Neural cell (in vitro differentiated cells): Measurements from ENCODE around the gene STXBP4. TPM values are rescaled to one million over a fixed set of nuclear protein-coding genes. Genes with fewer than 3 reads are reported as not detected.

Experiments used
- H2AFZ ChIP-seq: fragments of 200-600, 300-800 bp; sonication (generic), shearing (Covaris generic); 2 replicates; pipeline ENCODE4 v1.6.0; 2014; ENCODE audit warnings: low read depth, mild to moderate bottlenecking, antibody characterized with exemption, low read length, moderate library complexity
- H3F3A ChIP-seq: fragments of 200-600 bp; shearing (Covaris generic); 2 replicates; pipeline ENCODE4 v1.6.1; 2016; ENCODE audit warnings: mild to moderate bottlenecking, moderate library complexity, mixed read lengths, antibody characterized with exemption, low read length; ENCODE audit not compliant: insufficient read depth, poor library complexity, severe bottlenecking
- H3K27ac ChIP-seq: fragments of 200-600, 300-800 bp; sonication (generic), shearing (Covaris generic); 2 replicates; pipeline ENCODE4 v1.5.1; 2014; ENCODE audit warnings: mild to moderate bottlenecking, low read length, moderate library complexity
- H3K27me3 ChIP-seq: fragments of 300-800, 200-600 bp; sonication (generic), shearing (Covaris generic); 2 replicates; pipeline ENCODE4 v1.6.0; 2014; ENCODE audit warnings: mild to moderate bottlenecking, low read depth, low read length, moderate library complexity; ENCODE audit not compliant: insufficient read depth
- H3K36me3 ChIP-seq: fragments of 300-800, 200-600 bp; sonication (generic), shearing (Covaris generic); 2 replicates; pipeline ENCODE4 v1.5.1; 2014; ENCODE audit warnings: mild to moderate bottlenecking, antibody characterized with exemption, low read length, moderate library complexity; ENCODE audit not compliant: insufficient read depth
- H3K4me2 ChIP-seq: fragments of 300-800, 200-600 bp; sonication (generic), shearing (Covaris generic); 2 replicates; pipeline ENCODE4 v1.6.0; 2014; ENCODE audit warnings: mild to moderate bottlenecking, low read length
- H3K4me3 ChIP-seq: fragments of 300-800, 200-600 bp; sonication (generic), shearing (Covaris generic); 2 replicates; pipeline ENCODE4 v1.5.1; 2014; ENCODE audit warnings: mild to moderate bottlenecking, low read length, moderate library complexity
- H3K79me2 ChIP-seq: fragments of 200-600 bp; shearing (Covaris generic); replicated peaks from 2 replicates; pipeline ENCODE4 v1.6.0; 2014; ENCODE audit warnings: mild to moderate bottlenecking, low read length, moderate library complexity; ENCODE audit not compliant: insufficient read depth
- H3K9ac ChIP-seq: fragments of 300-800, 200-600 bp; sonication (generic), shearing (Covaris generic); 2 replicates; pipeline ENCODE4 v1.6.1; 2016; ENCODE audit warnings: mild to moderate bottlenecking, low read length, mixed read lengths
- H3K9me2 ChIP-seq: fragments of 200-600 bp; shearing (Covaris generic); 2 replicates; pipeline ENCODE4 v1.6.1; 2016; ENCODE audit warnings: mild to moderate bottlenecking, low read length, mixed read lengths; ENCODE audit not compliant: insufficient read depth
- H3K9me3 ChIP-seq: fragments of 200-600, 300-800 bp; sonication (generic), shearing (Covaris generic); 2 replicates; pipeline ENCODE4 v1.6.1; 2016; ENCODE audit warnings: mild to moderate bottlenecking, mixed run types, low read length, moderate library complexity, mixed read lengths
- H4K20me1 ChIP-seq: fragments of 200-600 bp; shearing (Covaris generic); 2 replicates; pipeline ENCODE4 v1.6.1; 2016; ENCODE audit warnings: mild to moderate bottlenecking, mixed run types; ENCODE audit not compliant: insufficient read depth
- CTCF ChIP-seq: fragments of 450-650 bp; IDR thresholded peaks from 2 replicates; pipeline ENCODE4 v1.5.1; 2014; ENCODE audit warnings: antibody characterized with exemption, mild to moderate bottlenecking, moderate library complexity; ENCODE audit not compliant: poor library complexity, severe bottlenecking
- EP300 ChIP-seq: fragments of 450-650 bp; conservative IDR thresholded peaks from 2 replicates; pipeline ENCODE4 v1.6.1; 2014; ENCODE audit warnings: antibody characterized with exemption, mild to moderate bottlenecking, moderate library complexity; ENCODE audit not compliant: poor library complexity, severe bottlenecking
- EZH2 ChIP-seq: fragments of 200-600, 300-800 bp; shearing (Covaris generic), sonication (generic); IDR thresholded peaks from 2 replicates; pipeline ENCODE4 v1.6.1; 2014; ENCODE audit warnings: antibody characterized with exemption, low read length, borderline replicate concordance, mild to moderate bottlenecking; ENCODE audit not compliant: insufficient read depth, poor library complexity, severe bottlenecking
- MXI1 ChIP-seq: fragments of 450-650 bp; conservative IDR thresholded peaks from 2 replicates; pipeline ENCODE4 v1.6.1; 2014; ENCODE audit warnings: antibody characterized with exemption, mild to moderate bottlenecking; ENCODE audit not compliant: poor library complexity, severe bottlenecking
- POLR2AphosphoS5 ChIP-seq: IDR thresholded peaks from 2 replicates; pipeline ENCODE4 v1.6.1; 2012
- RAD21 ChIP-seq: fragments of 450-650 bp; conservative IDR thresholded peaks from 2 replicates; pipeline ENCODE4 v1.6.1; 2014; ENCODE audit warnings: antibody characterized with exemption, mild to moderate bottlenecking, moderate library complexity
- REST ChIP-seq: IDR thresholded peaks from 2 replicates; pipeline ENCODE4 v1.6.1; 2012; ENCODE audit warnings: borderline replicate concordance
- SMC3 ChIP-seq: fragments of 450-650 bp; conservative IDR thresholded peaks from 2 replicates; pipeline ENCODE4 v1.6.1; 2014; ENCODE audit warnings: antibody characterized with exemption, mild to moderate bottlenecking, moderate library complexity; ENCODE audit not compliant: poor library complexity
- TAF1 ChIP-seq: IDR thresholded peaks from 2 replicates; pipeline ENCODE4 v1.6.1; 2012; ENCODE audit warnings: low read depth
- polyA plus RNA-seq: library from polyadenylated mRNA; depleted of rRNA; stranded (reverse); fragments of >200 nt; gene quantifications from 2 replicates; pipeline ENCODE4 v1.2.3, GENCODE V29; 2014

Gene STXBP4
- polyA plus RNA-seq, 1 donor from 2014 or later, result 8.1 TPM

- no peaks in the 10 kb centered on the region for H3F3A ChIP-seq
- H3K36me3 ChIP-seq, result no peaks in the 10 kb centered on the region
- H3K4me3 ChIP-seq, result no peak overlapping the region
- no peaks in the 10 kb centered on the region for H3K9me3 ChIP-seq
- no peak for TF ChIP-seq EZH2
- no peaks in the 10 kb centered on the region for H3K79me2 ChIP-seq
- H4K20me1 ChIP-seq, result no peaks in the 10 kb centered on the region
- H3K4me2 ChIP-seq, result no peak overlapping the region
- H3K9ac ChIP-seq, result no peak overlapping the region
- no peaks in the 10 kb centered on the region for H3K27me3 ChIP-seq
- H2AFZ ChIP-seq, result no peak overlapping the region
- H3K9me2 ChIP-seq, result no peaks in the 10 kb centered on the region
- no peak overlapping the region for H3K27ac ChIP-seq
Observed at GRCh38 chr17:54927525-54927924, 41.0 kb upstream of the STXBP4 start.

- Histone ChIP-seq H3K9me3 (no peaks in the 10 kb centered on the region), H2AFZ (no peak overlapping the region), H3F3A (no peaks in the 10 kb centered on the region), H3K27me3 (no peaks in the 10 kb centered on the region), H3K4me2 (no peak overlapping the region), H3K27ac (no peak overlapping the region), H3K4me3 (no peak overlapping the region), H3K36me3 (no peaks in the 10 kb centered on the region), H3K79me2 (no peaks in the 10 kb centered on the region), H3K9me2 (no peaks in the 10 kb centered on the region), H4K20me1 (no peaks in the 10 kb centered on the region), H3K9ac (no peak overlapping the region)
- TF ChIP-seq EZH2 (no peak), RAD21 (no peak), EP300 (no peak), SMC3 (no peak), TAF1 (no peak), POLR2AphosphoS5 (no peak), REST (no peak), CTCF (no peak), MXI1 (no peak)
Observed at GRCh38 chr17:54932711-54933110, 35.9 kb upstream of the STXBP4 start.

- Histone ChIP-seq H3K9me3 (no peaks in the 10 kb centered on the region), H3K79me2 (no peaks in the 10 kb centered on the region), H4K20me1 (no peaks in the 10 kb centered on the region), H3K4me3 (no peak overlapping the region), H3K27me3 (no peaks in the 10 kb centered on the region), H3K4me2 (no peak overlapping the region), H3K36me3 (no peaks in the 10 kb centered on the region), H3K27ac (no peak overlapping the region), H3K9ac (no peak overlapping the region), H2AFZ (no peak overlapping the region), H3K9me2 (no peaks in the 10 kb centered on the region), H3F3A (no peaks in the 10 kb centered on the region)
- TF ChIP-seq CTCF (no peak), EZH2 (no peak), REST (no peak), TAF1 (no peak), POLR2AphosphoS5 (no peak), MXI1 (no peak), SMC3 (no peak), RAD21 (no peak), EP300 (no peak)
Observed at GRCh38 chr17:54933921-54934320, 34.6 kb upstream of the STXBP4 start.
